Measurements from ENCODE around the gene SIGLEC15. TPM values are rescaled to one million over a fixed set of nuclear protein-coding genes. Genes with fewer than 3 reads are reported as not detected.

SIGLEC15 gene
- total and polyA plus RNA-seq, 12 donors: 0.03 to 0.38 (median 0.20) TPM; not detected in 6

- DNase-seq (no peak), ATAC-seq (no peak)
- no peak for TF ChIP-seq CTCF (IDR thresholded peaks at IDR 0.05)
- Histone ChIP-seq H3K4me3 (no peak overlapping the region), H3K4me1 (no peaks in the 10 kb centered on the region), H3K27me3 (no peaks in the 10 kb centered on the region), H3K27ac (no peak overlapping the region), H3K9me3 (no peaks in the 10 kb centered on the region), H3K36me3 (peaks cover 0 to 100% (median 44%) of the 10 kb centered on the region in 9 donors)
- 94 to 96% methylated on average over 1 of the region's 1 CpG for WGBS, 2 donors
- intact Hi-C loops (cut with DNase I): no loop called here
Measured at GRCh38 chr18:45863469-45863868, 38.0 kb downstream of the SIGLEC15 start.

GRCh38 chr18:45864081-45864480 is 38.6 kb downstream of the SIGLEC15 start:
- ATAC-seq (no peak), DNase-seq (no peak)
- no peak for TF ChIP-seq CTCF (IDR thresholded peaks at IDR 0.05)
- no peak overlapping the region for H3K4me3 ChIP-seq
- peaks cover 0 to 100% (median 40%) of the 10 kb centered on the region in 9 donors for H3K36me3 ChIP-seq
- no peaks in the 10 kb centered on the region for H3K4me1 ChIP-seq
- H3K27ac ChIP-seq: no peak overlapping the region
- WGBS, 2 donors: 98 to 99% methylated on average over 5 of the region's 5 CpGs
- H3K9me3 ChIP-seq: no peaks in the 10 kb centered on the region
- no peaks in the 10 kb centered on the region for H3K27me3 ChIP-seq
- intact Hi-C loops (cut with DNase I): no loop called here

- H3K36me3 ChIP-seq: peaks cover 0 to 100% (median 42%) of the 10 kb centered on the region in 9 donors
- DNase-seq (no peak), ATAC-seq (no peak)
- intact Hi-C loops (cut with DNase I): no loop called here
- H3K4me1 ChIP-seq: no peaks in the 10 kb centered on the region
- H3K9me3 ChIP-seq: no peaks in the 10 kb centered on the region
- no peak for TF ChIP-seq CTCF (IDR thresholded peaks at IDR 0.05)
- WGBS, 2 donors: 97 to 98% methylated on average over 5 of the region's 5 CpGs
- H3K27me3 ChIP-seq: no peaks in the 10 kb centered on the region
- H3K27ac ChIP-seq: no peak overlapping the region
- H3K4me3 ChIP-seq: no peak overlapping the region
Measured at GRCh38 chr18:45865466-45865865, 40.0 kb downstream of the SIGLEC15 start.

GRCh38 chr18:45870419-45870818 is 44.9 kb downstream of the SIGLEC15 start:
- Histone ChIP-seq H3K27me3 (no peaks in the 10 kb centered on the region), H3K36me3 (peaks cover 0 to 96% (median 21%) of the 10 kb centered on the region in 9 donors), H3K27ac (no peak overlapping the region), H3K9me3 (no peaks in the 10 kb centered on the region), H3K4me3 (no peak overlapping the region), H3K4me1 (peaks cover 0 to 5% (median 0%) of the 10 kb centered on the region in 9 donors)
- ATAC-seq (no peak), DNase-seq (no peak)
- intact Hi-C loops (cut with DNase I): loop anchor here in 1 of 10 donors (10.0 kb wide), 1 partner anchor 206 kb away; no protein-coding TSS in a partner anchor
- WGBS, 2 donors: 96% methylated on average over 7 of the region's 7 CpGs
- TF ChIP-seq CTCF (IDR thresholded peaks at IDR 0.05): no peak
